NCI-H128 (cell line): ENCODE results near the gene NAV2.
"Not testable (repeated sequence)": the region's sequence is repeated elsewhere in the genome, so short reads cannot be mapped to it uniquely, and the experiment has no call there.

Experiments
- DNase-seq: peaks from one replicate; lab custom pipeline; 2025; ENCODE audit not compliant: unreplicated experiment; lab: John Stamatoyannopoulos, UW

Gene NAV2

GRCh38 chr11:19987331-19987801 lies 274.7 kb downstream of the NAV2 start:
- DNase-seq: no peak

DNA sequence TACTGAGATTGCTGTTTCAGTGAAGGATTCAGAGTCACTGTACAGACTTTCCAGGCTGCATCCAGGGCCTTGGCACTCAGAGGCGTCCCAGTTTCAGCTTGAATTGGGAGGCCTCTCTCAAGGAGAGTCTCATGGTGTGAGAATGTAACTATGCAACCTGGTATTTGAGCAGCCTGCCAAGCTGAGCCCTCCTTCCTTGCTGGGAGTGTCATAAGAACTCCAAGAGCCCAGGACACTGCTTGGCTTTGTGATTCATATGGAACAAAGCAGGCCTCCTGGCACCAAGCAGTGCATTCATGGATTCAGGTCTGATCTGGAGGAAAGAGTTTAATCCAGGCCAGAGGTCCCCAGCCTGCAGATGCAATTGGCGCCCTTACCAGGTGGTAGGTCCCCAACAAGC lies 276.0 kb downstream of the NAV2 start:
- no peak for DNase-seq

DNA sequence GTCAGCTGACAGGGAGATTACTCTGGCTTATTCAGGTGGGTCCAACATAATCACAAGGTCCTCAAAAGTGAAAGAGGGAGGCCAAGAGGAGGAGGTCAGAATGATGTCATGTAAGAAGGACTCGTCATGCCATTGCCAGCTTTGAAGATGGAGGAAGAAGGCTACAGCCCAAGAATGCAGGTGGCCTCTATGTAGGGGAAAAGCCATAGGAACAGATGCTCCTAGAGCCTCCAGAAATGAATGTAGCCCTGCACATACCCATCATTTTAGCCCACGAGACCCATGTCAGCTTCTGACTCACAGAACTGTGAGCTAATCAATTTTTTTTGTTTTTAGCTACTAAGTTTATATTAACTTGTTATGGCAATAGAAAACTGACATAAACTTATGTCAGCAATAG lies 276.6 kb downstream of the NAV2 start:
- DNase-seq: no peak

DNA sequence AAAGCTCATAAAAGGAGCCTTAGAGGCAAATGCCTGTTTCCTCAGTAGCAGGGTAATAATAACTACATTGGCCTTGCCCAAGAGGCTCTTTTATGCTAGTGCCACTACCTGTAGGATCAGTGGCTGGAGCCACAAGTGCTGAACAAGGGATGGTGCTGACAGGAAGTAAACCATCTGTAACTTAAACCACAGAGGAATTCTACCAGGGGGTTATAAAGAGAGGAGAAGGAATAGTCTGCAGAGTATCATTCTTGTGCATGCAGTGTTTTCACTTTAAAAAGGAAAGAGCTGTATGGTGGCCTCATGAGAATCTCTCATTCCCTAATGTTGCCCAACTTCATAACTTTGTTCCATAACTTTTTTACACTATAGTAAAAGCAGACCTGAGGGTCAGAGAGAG lies 279.5 kb downstream of the NAV2 start:
- no peak for DNase-seq

- no peak for DNase-seq
These were observed 280.4 kb downstream of the NAV2 start for GRCh38 chr11:19992998-19993397.

- DNase-seq: no peak
These were observed 282.0 kb downstream of the NAV2 start for GRCh38 chr11:19994672-19995071.

- no peak for DNase-seq
These were observed 282.5 kb downstream of the NAV2 start for GRCh38 chr11:19995145-19995544.

DNA sequence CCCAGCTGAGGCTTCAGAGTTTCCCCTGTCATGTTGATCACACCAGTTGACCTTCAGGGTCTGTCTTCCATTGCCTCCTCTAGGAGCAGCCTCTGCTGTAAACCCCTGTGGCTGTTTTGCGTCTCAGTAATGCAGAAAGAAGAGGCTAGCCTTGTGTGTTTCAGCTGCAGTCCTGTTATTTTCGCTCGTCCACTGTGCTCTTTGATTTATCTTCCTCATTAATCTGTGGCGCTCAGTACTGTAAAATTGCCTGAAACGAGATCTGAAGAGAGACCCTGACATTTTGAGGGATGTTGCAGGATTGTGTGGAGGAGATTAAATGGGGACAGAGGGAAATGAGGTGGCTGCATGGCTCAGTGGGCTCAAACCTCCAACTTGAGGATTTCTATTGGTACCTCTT lies 283.9 kb downstream of the NAV2 start:
- no peak for DNase-seq

DNA sequence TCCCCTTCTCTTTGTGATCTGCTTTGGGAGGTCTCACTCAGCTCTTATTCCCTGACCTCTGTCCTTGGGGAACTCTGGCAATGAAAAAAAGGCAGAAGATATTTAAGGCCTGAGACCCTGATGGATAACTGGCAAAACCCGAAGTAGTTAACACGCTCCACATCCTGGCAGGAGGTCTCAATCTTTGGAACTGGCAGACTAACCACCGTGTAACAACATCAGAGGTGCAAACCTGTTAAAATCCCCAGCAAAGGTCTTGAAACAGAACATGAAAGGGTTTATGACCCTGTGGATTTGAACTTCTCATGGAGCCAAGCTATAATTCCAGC lies 287.3 kb downstream of the NAV2 start:
- DNase-seq: no peak

- peak; percentile 43 for DNase-seq
These were observed 287.9 kb downstream of the NAV2 start for GRCh38 chr11:20000351-20001134.

DNA sequence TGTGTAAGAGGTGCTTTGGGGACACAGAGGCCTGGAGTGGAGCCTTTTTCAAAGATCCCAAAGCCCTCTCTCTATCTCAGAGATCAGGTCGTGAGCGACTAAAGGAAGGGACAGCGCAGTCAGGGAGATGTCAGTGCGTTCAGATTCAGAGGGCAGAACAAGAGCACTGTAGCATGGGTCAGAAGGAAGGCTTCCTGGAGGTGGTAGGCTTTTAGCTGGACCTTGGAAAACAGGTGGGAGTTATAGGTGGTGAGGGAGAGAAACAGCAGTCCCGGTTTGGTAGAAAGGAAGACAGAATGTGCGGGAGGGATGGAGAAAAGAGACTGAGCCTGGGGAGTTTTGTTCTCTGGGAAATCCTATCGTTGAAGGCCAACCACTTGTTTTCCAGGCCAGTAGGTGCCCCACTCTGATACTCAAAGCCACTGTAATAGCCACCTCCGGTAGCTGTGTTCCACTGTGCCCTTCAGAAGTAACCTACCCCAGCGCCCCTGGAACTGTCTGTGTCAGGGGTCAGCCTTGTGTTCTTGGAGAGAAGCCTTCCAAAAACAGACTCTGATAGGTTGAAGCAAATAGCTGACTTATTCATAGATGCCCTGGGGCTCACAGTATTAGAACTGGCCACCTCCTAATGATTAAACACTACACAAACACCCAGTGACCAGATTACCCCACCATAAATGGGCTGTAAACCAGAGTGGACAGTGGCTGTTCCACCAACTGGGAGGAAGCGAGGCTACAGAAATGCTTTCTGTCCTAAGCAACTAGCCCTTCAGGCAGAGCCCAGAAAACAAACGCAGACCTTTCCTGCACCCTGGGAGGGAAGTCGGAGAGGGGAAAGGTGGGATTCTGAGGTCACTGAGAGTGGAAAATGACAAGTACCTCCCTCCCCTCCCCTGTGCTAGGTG lies 289.9 kb downstream of the NAV2 start:
- DNase-seq: no peak

- DNase-seq: no peak
These were observed 290.7 kb downstream of the NAV2 start for GRCh38 chr11:20003351-20003750.

DNA sequence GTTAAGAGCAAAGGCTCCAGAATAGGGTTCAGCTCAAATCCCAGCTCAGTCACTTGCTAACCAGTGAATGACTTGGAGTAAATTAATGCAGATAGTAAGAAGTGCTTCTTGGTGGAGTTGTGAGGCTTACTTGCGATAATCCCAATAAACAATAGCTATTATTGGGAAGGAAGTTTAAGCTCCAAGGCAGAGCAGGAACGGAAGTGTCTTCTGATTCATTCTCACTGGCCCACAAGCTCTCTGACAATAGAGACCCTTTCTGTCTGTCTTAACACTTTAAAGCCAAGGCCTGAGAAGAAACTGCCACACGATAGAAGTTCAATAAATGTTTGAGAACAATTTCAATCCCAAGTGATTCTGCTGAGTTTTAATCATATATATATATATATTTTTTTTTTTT lies 292.2 kb downstream of the NAV2 start:
- DNase-seq: no peak

- DNase-seq: no peak
These were observed 293.1 kb downstream of the NAV2 start for GRCh38 chr11:20005747-20006146.

DNA sequence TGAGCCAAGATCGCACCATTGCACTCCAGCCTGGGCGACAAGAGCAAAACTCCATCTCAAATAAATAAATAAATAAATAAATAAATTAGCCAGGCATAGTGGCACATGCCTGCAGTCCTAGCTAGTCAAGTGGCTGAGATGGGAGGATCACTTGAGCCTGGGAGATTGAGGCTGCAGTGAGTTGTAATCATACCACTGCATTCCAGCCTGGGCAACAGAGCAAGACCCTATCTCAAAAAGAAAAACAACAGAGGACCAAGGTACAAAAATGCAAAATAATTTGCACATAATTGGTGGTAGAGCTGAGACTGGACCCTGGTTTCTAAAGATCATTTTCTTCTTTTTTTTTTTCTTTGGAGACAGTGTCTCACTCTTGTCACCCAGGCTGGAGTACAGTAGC lies 294.0 kb downstream of the NAV2 start:
- not testable (repeated sequence) for DNase-seq

DNA sequence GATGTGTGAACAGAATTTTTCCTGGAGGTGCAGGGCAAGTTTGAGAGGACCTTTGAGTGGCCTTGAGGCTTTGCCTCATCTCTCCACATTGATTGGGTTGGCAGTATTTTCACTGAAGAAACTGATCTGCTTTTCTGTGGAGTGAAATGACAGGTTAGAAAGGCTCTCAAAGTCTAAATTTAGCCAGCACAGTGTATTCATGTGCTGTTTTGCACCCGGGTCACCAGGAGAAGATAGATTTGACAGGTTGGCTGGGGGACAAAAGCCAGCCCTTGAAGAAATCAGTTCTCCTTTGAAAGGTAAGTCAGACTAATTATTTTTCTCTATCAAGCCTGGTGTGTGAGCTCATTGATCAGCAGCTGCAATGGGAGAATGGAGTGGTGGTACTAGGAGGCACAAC lies 294.7 kb downstream of the NAV2 start:
- no peak for DNase-seq

DNA sequence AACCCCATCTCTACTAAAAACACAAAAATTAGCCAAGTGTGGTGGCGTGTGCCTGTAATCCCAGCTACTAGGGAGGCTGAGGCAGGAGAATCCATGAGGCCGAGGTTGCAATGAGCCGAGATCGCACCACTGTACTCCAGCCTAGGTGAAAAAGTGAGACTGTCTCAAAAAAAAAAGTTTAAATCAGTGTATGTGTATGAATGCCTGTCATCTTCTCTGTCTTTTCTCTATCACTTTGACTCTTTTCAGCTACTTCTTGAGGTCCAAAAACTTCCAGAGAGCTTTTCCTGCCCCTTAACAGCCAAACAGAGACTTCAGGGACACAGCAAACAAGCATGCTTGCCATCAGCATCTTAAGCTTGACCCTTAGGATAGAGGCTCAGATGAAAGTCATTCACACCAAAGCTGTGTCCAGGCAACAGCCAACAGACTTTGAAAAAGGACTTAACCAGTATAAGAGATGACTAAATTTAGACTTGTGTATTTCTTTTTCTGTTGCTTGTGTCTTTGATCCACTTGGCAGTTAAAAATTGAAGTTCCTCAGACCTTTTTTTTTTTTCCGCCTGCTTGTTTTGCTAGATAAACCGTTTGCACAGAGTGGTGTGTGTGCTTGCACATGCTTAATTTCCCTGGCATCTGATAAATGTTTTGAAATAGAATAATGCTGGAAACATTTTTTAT lies 295.7 kb downstream of the NAV2 start:
- no peak for DNase-seq

GRCh38 chr11:20008871-20009644 lies 296.4 kb downstream of the NAV2 start:
- no peak for DNase-seq

- DNase-seq: no peak
These were observed 297.7 kb downstream of the NAV2 start for GRCh38 chr11:20010156-20010850.

GRCh38 chr11:20010851-20011225 lies 298.2 kb downstream of the NAV2 start:
- no peak for DNase-seq
